Cortex of kidney (tissue), 1 donor: ENCODE data around the gene MPP7.

Source experiments
- DNase-seq: peaks from one replicate; lab custom pipeline; 2025; lab: John Stamatoyannopoulos, UW

The MPP7 gene

DNA sequence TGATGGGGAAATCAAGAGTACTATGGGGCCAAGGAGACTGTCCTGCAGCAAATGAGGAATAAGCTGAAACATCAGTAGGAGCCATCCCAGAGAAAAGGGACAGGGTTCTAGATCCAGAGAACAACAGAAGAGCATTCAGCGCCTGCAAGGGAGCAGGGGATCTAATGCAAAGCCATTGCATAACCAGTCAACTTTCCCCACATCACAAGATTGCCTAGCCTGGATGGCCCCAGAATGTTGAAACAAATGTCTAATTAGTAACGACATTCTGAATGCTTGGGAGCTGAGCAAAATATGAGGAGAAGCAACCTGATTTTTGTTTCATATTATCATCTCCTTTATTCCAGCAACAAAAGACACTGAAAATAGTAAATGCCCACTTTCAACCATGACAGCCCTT, 2.7 kb upstream of the MPP7 start:
- no peak for DNase-seq

DNA sequence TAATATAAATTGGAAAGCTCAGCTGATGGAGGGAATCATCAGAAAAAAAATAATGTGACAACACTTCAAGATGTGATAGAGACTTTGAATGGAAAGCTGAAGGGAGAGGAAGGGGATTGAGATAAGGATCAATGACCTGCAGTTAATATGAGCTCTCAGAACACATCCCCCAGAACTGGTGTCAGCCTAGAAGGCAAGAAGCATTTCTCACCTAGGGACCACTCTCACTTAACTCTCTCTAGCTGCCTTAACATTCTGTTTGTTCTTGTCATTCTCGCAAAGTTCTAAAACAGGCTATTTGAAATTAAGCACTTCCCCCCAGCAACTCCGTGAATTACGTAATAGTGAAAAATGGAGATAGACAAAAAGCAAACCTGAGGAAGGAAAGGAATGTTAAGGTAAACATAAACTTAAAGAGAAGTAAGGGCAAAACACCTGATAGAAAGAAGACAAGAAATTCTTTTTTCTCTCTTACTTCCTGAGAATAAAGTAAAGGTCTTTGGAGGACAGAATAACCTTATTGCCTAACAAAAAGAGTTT, 1.2 kb upstream of the MPP7 start:
- DNase-seq = no peak

DNA sequence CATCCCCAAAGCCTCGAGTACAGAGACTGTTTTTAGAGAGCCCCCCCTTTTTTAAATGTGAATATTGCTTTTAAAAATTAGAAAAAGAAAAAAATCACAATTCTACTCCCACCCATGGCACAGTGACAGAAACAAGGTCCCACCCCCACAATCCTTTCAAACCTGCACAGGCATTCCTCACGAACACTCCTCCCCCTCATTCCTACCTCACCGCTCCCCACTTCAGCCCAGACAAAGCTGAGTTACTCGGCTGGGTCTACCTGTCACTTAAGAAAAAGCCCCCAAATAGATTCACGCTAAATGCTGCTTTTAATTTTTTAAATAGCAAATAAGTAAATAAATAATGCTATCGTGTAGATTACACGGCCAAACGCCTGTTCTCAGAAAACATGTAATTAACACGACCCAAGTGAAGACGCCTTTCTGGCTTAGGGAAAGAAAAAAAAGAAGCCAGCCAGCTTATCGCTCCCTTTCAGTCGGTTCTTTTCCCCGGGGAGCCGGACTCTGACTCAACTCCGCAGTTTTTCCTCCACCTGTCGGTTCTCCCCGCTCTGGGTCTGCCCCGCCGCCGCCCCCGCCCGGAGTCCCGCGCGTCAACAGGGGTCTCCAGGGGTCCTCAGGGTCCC, 739 bp downstream of the MPP7 start:
- no peak for DNase-seq

DNA sequence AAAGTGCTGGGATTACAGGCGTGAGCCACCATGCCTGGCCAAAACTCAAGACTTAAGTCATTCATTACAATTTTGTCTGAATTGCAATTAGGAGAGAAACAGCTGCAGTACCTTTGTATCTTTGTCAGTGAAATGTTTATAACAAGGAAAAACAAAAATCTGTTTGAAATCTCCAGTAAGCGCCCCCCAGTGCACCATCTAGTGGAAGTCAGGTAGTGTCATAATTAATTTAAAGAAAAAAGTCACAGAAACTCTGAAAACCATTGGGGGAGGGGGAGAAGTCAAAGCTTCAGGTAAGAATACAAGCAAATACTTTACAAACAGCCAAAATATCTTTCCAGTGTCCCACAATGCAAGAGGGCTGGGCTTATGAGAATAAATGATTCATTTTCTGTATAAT, 2.8 kb downstream of the MPP7 start:
- no peak for DNase-seq

DNA sequence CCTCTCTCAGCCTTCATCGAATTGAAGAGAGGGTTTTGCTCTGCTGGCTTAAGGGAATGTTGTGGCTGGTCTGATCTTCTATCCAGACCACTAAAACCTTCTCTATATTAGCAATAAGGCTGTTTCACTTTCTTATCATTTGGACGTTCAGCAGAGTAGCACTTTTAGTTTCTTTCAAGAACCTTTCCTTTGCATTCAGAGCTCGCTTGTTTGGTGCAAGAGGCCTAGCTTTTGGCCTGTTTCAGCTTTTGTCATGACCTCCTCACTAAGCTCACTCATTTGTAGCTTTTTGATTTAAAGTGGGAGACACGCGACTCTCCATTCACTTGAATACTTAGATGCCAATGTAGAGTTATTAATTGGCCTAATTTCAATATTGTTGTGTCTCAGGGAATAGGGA, 3.9 kb downstream of the MPP7 start:
- DNase-seq = no peak

DNA sequence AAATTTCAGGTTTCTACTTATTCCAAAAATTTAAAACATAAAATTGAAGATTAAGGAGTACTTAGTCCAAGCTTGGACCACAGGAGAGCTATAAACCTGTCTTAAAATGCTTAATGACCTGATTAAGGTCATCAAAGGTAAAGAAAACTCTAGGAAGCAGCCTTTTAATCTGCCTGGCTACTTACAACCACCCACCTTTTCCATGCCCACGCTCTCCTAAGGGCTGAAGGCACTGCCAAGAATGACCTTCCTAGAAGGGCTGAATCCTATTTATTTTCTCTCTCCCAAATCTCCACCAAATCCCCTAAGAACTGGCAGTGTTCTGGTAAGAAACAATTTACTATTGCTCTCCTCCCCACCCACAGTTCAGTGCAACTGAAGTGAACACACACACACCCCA, 6.8 kb downstream of the MPP7 start:
- no peak for DNase-seq

DNA sequence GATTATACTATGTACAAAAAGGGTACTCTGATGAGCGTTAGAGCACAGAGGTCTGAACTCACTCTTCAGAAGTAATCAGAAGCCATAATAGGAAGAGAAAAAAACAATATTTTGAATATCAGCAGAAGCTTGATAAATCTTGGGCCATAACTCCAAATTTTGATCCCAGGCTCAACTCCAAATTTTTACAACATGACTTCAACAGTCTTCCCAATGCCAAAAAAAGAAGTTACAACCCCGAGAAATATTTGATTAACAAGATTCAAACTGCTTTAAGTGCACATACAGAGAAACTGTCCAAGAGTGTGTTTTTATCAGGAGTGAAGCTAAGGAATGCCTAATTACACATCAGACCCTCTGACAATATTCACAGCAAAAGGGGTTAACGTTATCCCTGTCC, 7.5 kb downstream of the MPP7 start:
- no peak for DNase-seq

DNA sequence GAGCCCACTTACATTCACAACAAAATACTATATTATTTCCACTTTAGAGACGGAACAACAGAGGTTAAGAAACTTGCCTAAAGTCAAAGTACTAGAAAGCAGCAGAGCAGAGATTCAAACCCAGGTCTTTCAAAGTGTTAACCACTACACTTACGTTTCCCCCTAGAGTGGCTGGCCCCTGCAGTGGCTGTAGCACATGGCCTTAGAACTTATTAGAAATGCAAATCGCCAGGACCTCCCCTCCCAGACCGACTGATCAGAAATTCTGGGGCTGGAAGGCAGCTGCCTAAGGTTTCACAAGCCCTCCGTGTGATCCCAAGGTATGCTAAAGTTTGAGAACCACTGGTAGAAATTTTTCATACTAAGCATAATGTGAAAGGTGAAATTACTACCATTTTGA, 8.1 kb downstream of the MPP7 start:
- DNase-seq = no peak

DNA sequence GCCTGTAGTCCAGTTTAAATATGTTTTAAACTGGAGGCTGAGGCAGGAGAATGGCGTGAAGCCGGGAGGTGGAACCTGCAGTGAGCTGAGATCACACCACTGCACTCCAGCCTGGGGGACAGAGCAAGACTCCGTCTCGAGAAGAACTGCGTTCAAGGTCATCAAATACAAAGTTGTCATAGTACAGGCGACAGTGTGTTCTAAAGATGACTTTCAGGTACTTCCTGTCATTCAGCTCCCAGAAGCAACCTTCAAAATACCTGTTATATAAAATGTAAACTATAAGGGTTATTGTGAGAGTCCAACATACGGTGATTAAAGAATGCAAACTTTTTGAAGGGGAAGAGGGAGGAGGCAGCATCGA, 8.7 kb downstream of the MPP7 start:
- no peak for DNase-seq

DNA sequence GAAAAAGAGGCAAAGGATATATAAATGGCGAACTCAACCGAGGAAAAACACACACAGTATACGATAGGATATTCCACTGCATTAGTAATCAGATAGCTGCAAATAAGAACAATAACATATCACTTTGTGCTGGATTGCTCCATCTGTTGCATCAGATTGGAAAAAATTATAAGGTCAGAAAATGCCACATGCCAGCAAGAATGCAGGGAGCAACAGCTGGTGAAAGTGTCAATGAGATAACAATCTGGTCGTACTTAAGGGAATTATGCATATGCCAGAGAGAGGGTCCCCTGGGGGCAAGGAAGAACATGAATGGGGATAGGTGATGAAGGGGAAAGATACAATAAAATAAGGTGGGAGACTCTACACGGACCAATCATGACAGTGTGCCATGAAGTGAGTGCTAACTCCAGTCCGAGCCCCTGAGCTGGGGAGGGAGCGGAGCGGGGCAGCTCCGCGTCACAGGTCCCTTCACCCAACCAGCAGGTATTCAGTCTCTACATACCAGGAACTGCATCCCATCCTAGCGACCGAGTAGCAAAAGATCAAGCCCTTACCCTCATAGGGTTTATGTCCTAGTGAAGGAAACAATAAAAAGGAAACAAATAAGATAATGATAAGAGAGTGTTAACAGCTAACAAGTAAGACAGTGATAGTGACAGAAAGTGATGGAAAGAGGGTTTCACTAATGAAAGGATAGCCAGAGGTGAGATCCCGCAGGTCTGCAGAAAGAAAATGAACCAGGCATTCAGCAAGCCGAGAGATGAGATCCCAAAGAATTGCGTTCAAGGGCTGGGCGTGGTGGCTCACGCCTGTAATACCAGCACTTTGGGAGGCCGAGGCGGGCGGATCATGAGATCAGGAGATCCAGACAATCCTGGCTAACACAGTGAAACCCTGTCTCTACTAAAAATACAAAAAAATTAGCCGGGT, 9.4 kb downstream of the MPP7 start:
- no peak for DNase-seq

DNA sequence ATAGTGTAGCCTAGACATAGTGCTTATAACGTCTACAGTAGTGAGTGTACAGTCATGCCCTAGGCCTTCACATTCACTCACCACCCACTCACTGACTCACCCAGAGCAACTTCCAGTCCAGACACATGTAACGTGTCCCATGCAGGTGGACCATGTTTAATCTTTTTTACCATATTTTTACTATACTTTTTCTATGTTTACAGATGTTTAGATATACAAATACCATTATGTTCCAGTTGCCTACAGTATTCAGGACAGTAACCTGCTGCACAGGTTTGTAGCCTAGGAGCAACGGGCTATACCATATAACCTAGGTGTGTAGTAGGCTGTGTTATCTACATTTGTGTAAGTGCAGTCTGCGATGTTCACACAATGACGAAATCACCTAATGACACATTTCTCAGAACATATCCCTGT, 11.0 kb downstream of the MPP7 start:
- DNase-seq = no peak

DNA sequence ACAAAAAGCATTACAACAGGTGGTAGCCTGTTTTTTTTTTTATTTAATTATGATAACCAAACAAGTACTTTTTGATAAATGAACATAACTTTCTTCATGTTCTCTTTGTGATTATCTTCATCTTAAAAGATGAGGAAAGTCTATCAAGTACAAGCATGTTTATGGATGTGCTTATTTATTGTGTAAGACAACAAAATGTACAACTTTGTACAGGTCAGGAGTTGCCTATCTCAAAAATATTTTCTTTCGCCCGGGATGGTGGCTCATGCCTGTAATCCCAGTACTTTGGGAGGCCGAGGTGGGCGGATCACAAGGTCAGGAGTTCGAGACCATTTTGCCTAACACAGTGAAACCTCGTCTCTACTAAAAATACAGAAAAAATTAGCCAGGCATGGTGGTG, 17.0 kb downstream of the MPP7 start:
- no peak for DNase-seq

DNA sequence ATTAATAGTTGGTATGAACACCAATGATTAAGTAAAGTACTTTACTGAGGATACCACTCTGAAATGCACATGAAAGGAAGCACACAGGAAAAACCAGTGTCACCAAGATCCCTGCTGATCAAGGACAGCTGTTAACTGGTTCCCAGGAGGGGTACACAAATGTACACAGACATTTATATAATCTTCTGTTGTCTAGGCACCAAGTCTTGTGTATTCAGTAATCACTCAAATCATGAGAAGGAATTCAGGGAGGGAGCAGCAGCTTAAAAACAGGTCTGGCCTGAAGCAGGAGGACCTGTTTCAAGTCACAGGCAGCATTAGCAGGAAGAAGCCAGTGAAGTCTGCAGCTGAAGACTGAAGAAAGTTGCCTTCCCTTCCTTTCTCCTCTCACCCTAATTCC, 18.7 kb downstream of the MPP7 start:
- DNase-seq = no peak

DNA sequence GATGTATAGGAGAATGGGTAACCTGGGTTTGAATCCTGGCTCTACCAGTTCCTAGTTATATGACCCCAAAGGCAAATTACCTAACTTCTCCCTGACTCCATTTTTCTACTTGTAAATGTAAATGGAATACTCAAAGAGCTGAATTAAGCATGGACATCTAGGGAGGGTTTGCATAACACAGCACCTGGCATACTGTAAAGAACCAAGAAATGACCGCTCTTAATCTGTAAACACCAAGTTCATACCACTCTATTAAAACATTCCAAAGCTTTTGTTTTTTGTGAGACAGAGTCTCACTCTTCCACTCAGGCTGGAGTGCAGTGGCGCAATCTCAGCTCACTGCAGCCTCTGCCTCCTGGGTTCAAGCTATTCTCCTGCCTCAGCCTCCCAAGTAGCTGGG, 19.6 kb downstream of the MPP7 start:
- DNase-seq = no peak

DNA sequence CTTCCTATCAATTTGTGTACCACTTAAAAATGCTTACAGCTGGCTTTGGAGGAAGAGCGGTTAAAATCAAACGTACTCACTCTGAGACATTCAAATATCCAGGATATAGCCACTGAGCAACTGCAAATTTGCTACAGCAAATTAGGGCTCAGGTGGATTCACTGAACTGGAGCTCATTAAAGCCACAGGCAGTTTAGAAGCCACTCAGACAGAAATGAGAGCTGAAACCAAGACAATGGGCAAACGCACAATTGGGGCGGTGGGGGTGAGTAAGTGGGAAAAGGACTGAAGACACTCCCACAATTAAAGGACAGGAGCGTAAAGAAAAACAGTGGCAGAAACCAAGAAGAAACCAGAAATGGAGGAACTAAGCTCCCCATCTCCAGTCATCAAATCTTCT, 20.5 kb downstream of the MPP7 start:
- DNase-seq = no peak

DNA sequence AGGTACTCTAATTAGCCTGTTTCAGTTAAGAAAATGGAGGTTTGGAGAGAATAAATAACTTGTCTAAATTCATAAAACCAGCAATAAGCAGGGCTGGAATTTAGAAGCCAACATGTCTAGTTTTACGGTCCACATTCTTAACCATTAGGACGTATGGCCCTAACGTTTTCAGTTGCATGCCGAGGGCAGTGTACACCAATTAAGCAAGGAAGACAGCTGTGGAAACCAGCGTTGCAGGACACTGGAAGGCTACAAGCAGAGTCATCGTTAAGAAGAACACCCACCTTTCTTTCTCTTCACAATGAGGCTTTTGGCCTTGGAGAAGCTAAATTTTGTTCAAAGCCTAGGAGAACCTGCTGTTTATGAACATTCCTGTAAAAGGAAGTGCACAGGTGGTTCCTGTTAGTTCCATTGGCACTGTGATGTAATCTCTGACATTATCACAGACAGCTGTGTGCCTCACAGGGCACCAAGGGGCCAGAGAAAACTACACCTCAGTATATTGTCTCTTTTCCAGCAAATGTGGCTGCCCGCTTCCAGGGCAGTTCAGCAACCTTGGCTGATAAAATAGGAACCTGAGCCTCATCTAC, 21.0 kb downstream of the MPP7 start:
- DNase-seq = no peak

DNA sequence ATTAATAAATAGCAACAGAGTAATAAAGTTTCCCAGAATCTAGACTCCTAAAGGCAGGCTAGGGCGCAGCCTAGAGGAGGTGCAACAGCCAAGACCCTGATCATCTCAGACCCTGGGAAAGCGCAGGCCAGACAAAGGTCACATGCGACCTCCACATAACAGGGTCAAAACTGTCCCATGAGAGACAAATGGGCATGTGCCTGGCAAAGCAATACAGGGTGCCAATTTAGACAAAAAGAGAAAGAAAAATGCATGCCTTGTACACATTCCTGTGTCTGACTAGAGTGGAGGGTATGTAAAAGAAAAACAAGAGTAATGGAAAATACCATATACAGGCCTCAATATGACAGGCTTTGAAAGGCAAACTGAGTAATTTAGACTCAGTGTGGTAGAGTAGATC, 22.2 kb downstream of the MPP7 start:
- no peak for DNase-seq

DNA sequence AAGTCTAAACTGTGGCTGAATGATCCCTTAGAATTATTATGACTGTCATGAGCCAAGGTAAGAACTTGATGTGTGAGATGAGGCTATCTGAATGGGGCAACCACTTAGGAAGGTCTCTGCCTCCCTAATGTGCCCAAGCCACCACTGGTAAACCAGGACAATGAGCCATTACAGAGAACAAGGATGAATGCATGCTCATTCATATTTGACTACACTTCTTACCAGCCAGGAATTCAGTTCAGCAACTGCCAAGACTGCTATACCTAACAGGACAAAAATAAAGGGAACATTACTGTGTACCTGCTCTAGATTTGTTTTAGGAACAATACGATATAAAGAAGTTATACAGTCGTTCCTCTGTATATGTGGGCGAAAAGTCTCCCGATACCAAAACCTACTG, 23.0 kb downstream of the MPP7 start:
- DNase-seq = no peak

DNA sequence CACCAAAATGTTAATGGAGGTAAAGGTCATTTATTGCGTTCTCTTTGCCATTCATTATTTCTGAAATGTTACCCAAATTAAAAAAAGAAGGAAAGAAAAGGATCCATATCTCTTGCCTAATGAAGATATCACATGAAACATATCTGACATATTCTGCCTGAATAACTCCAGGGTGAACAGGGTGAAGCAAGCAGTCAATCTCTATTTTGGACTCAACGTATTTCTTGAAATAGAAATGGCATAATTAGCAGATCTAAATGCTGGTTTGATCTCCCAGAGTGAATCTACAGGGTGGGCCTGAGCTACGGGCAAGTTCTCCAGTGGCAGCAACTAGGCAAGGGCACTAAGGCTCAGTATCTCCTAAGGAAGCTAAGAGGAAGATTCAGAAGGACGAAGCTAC, 24.0 kb downstream of the MPP7 start:
- DNase-seq = no peak

DNA sequence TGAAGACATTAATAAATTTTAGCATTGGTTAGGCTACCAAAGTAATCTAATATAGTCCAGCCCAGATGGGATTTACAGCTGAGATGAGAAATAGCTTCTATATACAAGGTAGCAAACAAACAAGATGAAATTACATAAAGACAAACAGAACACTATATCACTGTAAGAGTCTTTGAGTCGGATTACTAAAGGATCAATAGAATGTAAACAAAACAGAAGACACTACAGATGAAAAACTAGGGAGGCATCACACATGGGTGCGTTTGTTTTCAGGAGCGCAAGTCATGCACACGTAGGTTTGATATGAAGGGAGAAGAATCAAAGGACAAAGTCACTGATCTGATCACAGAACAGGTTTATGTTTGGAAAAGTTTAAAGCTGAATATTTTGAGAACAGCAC, 26.5 kb downstream of the MPP7 start:
- DNase-seq = no peak

DNA sequence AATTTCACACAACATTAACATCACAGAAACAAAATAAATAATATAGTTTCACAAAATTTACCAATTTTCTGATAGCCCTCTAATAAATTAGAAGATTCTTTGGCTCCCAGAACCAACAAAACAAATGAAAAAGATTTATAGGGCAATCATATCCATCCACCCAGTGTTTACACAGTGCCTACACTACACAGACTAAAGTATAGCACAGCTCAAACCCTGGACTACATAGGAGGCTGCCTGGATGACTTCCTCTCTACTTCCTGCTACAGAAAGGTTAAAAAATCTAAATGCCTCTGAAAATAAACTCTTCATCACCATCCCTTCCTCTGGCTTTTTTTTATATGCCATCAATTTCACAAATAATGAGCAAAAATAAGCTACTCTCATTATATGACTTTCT, 28.4 kb downstream of the MPP7 start:
- DNase-seq = no peak

DNA sequence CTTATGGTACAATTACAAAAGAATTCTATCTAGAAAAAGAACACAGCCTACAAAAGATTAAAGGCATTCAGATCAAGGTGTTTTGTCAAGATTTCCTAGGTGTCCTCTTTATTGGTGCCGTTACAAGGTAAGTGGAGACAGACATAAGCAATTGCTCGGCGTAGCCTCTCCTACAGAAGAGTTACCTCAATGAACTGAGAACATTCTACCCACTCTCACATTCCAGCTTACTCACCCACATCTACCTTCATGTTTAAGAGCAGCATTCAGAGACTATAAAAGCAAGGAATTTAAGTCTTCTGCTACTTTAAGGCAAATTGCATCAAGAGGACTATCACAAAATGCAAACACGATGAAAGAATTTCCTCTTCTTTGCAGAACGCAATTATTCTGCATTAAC, 29.5 kb downstream of the MPP7 start:
- DNase-seq = no peak

DNA sequence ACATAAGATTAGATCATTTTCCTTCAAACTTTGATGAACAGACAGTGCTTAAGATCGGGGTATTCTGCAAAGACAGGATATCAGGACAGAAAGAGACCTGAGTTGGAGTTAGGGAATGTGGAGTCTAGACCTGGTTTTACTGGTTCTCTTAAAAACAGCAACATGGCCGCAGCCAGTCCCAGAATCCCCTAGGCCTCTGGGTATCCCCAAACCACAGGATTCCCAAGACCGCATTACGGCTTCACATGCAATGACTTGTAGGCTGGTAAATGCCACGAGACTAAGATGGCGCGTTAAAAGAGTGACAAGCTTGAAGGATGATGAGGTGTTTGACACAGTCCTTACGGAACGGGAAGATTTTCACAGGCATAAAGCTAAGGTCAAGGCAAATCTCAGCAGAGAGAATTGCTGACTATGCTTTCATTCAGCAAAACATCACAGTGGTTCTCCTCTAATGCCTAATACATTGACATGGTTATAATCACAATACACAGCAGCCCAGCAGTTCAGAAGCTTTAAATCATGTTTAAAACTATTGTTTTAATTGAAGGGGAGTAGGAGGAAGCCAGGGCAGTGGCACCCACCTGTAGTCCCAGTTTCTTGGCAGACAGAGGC, 32.9 kb downstream of the MPP7 start:
- no peak for DNase-seq
